ENCODE results near the gene PGGHG.

Gene PGGHG

DNA sequence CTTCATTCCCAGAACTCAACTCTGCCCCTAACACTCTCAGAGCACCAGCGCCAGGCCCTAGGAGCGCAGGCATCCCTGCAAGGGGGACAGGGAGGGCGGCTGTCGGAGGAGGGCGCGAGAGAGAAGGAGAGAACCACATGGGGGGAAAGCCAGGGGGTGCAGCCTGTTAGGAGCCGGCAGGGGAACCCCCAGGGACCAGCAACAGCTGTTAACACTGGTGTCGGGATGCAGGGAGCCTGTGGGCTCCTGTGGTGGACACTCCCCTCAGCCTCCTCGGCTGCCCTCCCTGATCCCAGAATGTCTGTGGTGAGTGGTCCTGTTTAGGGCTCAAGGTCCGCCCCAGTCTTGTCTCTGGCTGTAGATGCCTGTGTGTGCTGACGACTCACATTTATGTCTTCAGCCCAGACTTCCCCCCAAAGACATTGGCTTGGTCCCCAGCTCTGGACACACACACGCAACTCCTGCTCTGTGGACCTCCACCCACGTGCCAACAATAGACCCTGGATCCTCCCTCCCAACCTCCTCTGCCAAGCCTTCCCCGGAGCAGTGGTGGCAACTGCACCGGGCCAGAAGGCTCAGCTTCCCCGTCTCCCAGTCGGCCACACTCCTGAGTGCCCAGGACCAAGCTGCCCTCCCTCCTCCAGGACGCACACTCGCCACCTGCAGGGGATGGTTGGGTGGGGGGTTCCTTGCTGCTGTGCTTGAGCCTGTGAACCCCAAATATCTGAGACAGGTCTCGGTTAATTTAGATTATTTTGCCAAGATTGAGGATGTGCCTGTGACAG is 11.2 kb downstream of the PGGHG start:
- TF ChIP-seq, protein P1, sequence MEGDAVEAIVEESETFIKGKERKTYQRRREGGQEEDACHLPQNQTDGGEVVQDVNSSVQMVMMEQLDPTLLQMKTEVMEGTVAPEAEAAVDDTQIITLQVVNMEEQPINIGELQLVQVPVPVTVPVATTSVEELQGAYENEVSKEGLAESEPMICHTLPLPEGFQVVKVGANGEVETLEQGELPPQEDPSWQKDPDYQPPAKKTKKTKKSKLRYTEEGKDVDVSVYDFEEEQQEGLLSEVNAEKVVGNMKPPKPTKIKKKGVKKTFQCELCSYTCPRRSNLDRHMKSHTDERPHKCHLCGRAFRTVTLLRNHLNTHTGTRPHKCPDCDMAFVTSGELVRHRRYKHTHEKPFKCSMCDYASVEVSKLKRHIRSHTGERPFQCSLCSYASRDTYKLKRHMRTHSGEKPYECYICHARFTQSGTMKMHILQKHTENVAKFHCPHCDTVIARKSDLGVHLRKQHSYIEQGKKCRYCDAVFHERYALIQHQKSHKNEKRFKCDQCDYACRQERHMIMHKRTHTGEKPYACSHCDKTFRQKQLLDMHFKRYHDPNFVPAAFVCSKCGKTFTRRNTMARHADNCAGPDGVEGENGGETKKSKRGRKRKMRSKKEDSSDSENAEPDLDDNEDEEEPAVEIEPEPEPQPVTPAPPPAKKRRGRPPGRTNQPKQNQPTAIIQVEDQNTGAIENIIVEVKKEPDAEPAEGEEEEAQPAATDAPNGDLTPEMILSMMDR (IDR thresholded peaks at IDR 0.05; ENCODE audit: low read length, missing control alignments) = peak; percentile 20
- no peak for DNase-seq (ENCODE audit: low read depth)

GRCh38 chr11:303363-303762 is 14.4 kb downstream of the PGGHG start:
- H3K4me3 ChIP-seq (replicated peaks; ENCODE audit: low read depth, low read length) = no peak overlapping the region
- TF ChIP-seq, protein P1 (IDR thresholded peaks at IDR 0.05; ENCODE audit: low read length, missing control alignments) = no peak
- no peak for DNase-seq (ENCODE audit: low read depth)

More for the DNA sequence above, 11.2 kb downstream of the PGGHG start:
- H3K4me3 ChIP-seq (replicated peaks; ENCODE audit: low read depth, low read length) = no peak overlapping the region

DNA sequence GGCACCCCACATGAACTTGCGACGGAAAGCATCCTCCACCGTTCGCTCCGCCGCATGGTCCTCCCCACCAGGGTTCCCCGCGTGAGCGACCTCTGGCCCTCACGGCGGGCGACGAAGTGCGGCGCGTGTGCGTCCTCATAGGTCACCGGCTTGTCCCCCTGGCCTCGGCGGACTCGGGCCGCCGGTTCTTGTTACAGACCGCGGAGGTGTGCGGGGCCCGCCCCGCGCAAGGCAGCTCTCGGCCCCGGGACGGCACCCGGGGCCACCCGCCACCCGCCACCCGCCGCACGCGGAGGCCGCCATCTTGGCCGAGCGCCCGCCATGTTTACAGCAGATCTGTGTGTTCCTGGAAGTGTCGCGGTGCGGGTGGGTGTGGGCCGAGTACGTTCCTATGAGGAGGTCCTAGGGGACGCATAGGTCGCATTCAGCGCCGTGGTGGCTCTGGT is 15.2 kb downstream of the PGGHG start:
- TF ChIP-seq, protein P1 (IDR thresholded peaks at IDR 0.05; ENCODE audit: low read length, missing control alignments) = no peak
- no peak overlapping the region for H3K4me3 ChIP-seq (replicated peaks; ENCODE audit: low read depth, low read length)
- no peak for DNase-seq (ENCODE audit: low read depth)

- TF ChIP-seq, protein P1 (IDR thresholded peaks at IDR 0.05; ENCODE audit: low read length, missing control alignments) = peak; percentile 78
- peak; percentile 86 for DNase-seq (ENCODE audit: low read depth)
- H3K4me3 ChIP-seq (replicated peaks; ENCODE audit: low read depth, low read length) = no peak overlapping the region
Observed at GRCh38 chr11:304915-305843, 16.3 kb downstream of the PGGHG start.

- H3K4me3 ChIP-seq (replicated peaks; ENCODE audit: low read depth, low read length) = no peak overlapping the region
- TF ChIP-seq, protein P1 (IDR thresholded peaks at IDR 0.05; ENCODE audit: low read length, missing control alignments) = no peak
- DNase-seq (ENCODE audit: low read depth) = no peak
Observed at GRCh38 chr11:305844-306211, 16.9 kb downstream of the PGGHG start.

DNA sequence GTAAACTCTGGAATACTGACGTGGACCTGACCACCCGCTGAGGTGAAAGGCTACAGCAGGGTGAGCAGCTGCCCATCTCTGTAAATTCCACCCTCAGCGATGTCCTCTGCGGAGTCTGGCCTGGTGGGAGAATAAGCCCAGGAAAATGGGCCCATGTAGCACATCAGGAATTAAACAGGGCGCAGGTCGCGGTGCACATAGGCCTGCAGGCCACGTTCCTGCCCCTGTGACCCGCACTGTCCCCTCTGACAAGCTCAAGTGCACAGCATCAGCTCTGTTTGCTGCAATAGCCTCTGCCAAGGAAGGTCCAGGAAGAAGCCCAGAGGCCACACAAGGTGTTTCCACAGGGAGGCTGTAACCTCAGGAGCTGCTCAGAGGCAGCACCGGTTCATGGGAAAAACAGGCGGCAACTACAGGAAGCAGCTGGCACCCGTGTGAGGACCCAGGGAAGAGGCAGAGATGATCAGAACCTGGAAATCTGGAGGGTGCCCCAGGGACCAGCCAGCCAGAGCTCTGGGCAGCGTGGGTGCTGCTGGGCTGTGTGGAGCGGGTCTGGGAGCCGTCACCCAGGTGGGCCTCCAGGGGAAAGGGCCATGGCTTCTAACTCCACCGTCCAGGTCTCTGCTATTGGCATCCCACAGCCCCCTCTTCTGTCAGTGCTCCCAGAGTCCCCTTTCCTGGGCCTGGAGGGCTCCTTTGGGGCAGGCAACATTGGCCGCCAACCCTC is 17.9 kb downstream of the PGGHG start:
- TF ChIP-seq, protein P1 (IDR thresholded peaks at IDR 0.05; ENCODE audit: low read length, missing control alignments) = no peak
- DNase-seq (ENCODE audit: low read depth) = no peak
- no peak overlapping the region for H3K4me3 ChIP-seq (replicated peaks; ENCODE audit: low read depth, low read length)
